ENCODE data around the gene LINC01488.

Gene LINC01488

DNA sequence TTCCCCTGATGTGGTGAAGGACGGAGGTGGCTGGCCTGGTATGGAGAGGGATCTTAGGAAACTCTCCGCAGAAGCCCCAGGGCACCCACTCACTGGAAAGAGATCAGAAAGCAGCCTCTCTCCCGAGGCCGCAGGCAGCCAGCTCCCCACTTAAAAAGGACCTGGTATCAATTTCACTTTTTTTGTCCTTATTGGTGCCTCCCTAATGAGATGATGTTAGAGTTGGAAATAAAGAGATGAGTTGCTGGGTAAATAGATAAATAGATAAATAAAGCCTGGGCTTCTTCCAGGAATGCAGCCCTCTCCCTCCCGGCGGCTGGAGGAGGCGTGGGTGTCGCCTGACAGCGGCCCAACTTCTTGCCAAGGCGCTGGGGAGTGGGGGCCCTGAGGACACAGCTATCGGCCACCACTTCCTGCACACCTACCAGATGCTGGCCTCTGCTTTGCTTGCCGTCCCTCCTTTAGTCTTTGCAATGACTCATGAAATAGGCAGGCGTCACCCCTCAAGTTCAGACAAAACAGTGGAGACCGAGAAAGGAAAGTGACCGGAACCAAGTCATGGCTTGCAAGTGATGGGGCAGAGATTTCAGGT is 42.9 kb downstream of the LINC01488 start:
- H3K4me3 ChIP-seq (ENCODE audit: control insufficient read depth, low read depth, low read length): no peak overlapping the region
- TF ChIP-seq, protein P1, sequence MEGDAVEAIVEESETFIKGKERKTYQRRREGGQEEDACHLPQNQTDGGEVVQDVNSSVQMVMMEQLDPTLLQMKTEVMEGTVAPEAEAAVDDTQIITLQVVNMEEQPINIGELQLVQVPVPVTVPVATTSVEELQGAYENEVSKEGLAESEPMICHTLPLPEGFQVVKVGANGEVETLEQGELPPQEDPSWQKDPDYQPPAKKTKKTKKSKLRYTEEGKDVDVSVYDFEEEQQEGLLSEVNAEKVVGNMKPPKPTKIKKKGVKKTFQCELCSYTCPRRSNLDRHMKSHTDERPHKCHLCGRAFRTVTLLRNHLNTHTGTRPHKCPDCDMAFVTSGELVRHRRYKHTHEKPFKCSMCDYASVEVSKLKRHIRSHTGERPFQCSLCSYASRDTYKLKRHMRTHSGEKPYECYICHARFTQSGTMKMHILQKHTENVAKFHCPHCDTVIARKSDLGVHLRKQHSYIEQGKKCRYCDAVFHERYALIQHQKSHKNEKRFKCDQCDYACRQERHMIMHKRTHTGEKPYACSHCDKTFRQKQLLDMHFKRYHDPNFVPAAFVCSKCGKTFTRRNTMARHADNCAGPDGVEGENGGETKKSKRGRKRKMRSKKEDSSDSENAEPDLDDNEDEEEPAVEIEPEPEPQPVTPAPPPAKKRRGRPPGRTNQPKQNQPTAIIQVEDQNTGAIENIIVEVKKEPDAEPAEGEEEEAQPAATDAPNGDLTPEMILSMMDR (IDR thresholded peaks at IDR 0.05; ENCODE audit: control insufficient read depth, insufficient read depth, low read depth, low read length, missing control alignments): no peak
- DNase-seq (ENCODE audit: low read depth): no peak

DNA sequence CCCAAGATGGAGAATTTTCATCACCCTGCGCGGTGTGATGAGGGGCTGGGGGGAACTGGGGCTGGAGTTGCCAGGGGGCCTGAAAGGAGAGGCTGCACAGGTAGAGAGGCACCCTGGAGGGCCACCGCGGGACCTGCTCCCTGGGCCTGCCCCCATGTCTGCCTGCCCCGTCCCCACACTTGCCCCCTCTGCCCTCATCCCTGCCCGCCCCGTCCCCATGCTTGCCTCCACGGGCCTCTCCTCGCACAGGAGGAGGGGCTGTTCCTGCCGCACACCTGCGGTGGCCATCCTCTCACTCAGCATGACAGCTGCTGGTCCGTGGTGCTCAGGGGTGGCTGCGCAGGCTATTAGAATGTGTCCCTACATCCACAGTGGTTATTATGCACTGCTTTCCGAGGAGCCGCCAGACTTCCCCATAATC is 43.5 kb downstream of the LINC01488 start:
- TF ChIP-seq, protein P1 (IDR thresholded peaks at IDR 0.05; ENCODE audit: control insufficient read depth, insufficient read depth, low read depth, low read length, missing control alignments): no peak
- no peak for DNase-seq (ENCODE audit: low read depth)
- no peak overlapping the region for H3K4me3 ChIP-seq (ENCODE audit: control insufficient read depth, low read depth, low read length)

DNA sequence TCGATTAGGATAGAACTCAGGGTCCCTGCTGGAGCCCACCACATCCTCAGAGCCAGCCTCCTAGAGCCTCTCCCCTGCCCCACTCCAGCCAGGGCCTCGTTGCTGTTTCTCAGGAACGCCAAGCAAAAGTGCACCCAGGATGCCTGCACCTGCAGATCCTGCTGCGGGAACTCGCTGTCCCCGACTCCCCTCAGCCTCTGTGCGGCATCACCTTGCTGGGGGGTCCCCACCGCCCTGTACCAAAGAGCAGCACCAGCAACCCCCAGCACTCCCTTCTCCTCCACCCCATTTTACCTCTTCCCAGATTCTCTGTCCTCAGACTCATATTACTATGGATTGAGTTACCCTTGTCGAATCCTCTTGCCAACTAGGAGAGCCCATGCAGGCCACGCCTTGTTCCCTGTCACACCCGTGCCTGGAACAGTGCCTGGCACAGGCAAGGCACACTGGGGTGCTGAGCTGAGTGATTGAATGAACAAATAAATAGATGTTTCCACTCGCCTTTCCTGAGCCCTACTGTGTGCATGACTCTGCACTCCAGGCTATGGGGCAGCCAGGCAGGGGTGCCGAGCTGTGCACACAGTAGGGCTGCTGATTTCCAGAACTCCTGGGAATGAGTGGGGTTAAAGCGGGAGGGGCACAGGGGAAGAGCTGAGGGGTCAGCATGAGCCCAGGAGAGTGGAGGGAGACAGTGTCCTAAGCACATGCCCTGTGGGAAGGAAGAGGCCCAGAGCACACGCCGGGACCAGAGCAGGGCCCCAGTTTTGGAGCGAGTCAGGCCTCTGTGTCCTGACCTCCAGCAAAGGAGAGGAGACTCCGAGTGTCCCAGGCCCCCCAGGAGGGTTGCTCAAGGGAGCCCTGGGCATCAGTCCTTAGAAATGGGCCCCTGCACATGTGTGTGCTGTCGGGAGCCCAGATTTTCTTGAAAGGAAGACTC is 44.3 kb downstream of the LINC01488 start:
- TF ChIP-seq, protein P1 (IDR thresholded peaks at IDR 0.05; ENCODE audit: control insufficient read depth, insufficient read depth, low read depth, low read length, missing control alignments): no peak
- H3K4me3 ChIP-seq (ENCODE audit: control insufficient read depth, low read depth, low read length): no peak overlapping the region
- DNase-seq (ENCODE audit: low read depth): no peak

DNA sequence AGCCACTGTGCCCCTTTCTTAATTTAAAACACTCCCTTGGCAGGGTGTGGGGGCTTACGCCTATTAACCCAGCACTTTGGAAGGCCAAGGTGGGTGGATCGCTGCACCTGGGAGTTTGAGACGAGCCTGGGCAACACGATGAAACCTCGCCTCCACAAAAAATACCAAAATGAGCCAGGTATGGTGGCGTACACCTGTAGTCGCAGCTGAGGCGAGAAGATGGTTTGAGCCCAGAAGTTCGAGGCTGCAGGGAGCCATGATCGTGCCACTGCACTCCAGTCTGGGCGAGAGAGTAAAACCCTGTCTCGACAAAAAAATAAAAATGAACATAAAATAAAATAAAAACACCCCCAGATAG is 45.0 kb downstream of the LINC01488 start:
- no peak for DNase-seq (ENCODE audit: low read depth)
- TF ChIP-seq, protein P1 (IDR thresholded peaks at IDR 0.05; ENCODE audit: control insufficient read depth, insufficient read depth, low read depth, low read length, missing control alignments): no peak
- H3K4me3 ChIP-seq (ENCODE audit: control insufficient read depth, low read depth, low read length): no peak overlapping the region

DNA sequence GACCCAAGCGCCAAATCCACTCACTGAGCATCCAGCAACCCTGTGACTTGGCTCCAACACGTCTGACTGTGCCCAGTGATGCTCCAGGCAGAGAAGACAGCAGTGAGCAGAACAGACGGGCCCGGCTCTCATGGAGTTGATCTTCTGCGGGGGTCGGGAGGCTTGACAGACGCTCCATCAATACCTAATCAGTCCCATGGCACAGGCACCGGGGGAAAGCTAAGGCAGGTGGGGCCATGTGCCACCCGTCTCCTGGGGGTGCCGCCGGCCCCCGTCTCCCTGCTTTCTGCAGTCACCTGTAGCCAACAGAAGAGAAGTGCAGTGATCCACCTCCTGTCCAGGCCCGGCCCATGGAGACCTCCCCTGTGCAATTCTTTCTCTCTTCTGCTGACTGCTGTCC is 47.5 kb downstream of the LINC01488 start:
- TF ChIP-seq, protein P1 (IDR thresholded peaks at IDR 0.05; ENCODE audit: control insufficient read depth, insufficient read depth, low read depth, low read length, missing control alignments): no peak
- H3K4me3 ChIP-seq (ENCODE audit: control insufficient read depth, low read depth, low read length): no peak overlapping the region
- DNase-seq (ENCODE audit: low read depth): no peak

DNA sequence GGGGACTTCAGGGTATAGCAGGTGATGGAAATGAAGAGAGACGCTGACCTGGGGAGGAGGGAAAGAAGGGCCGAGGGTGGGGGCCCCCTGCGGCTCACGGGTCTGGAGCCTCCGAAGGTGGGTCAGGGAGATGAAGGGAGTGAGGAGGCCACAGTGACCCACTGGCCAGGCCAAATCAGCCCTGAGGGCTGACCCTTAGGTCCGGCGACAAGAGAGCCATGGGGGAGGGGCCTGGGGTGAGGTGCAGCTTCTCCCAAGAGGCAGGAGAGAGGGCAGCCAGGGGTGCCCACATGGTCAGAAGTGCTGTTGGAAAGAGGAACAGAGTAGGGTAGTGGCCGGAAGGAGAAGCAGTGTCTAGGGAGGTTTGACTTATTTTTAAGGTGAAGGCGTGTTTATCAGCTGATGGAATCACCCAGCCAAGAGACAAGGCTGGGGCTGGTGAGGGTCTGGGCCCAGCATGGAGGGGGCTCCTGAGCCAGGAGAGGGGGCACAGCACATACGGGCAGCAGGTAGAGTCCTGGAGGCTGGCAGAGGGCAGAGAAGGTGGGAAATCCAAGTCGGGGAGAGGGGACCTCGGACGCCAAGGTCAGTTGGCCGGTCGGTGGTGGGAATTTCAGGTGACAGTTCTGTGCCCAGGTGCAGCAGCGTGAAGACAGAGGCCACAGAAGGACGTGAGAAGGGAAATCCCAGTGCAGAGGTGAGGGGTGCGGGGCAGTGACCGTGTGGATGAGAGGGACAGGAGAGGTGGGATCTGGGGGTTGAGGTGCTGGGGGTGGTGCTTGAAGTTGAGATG is 49.0 kb downstream of the LINC01488 start:
- DNase-seq (ENCODE audit: low read depth): no peak
- TF ChIP-seq, protein P1 (IDR thresholded peaks at IDR 0.05; ENCODE audit: control insufficient read depth, insufficient read depth, low read depth, low read length, missing control alignments): no peak
- no peak overlapping the region for H3K4me3 ChIP-seq (ENCODE audit: control insufficient read depth, low read depth, low read length)

Data from AG09309 (cell line).